Measurements from ENCODE around the gene SLC26A6.

The SLC26A6 gene

DNA sequence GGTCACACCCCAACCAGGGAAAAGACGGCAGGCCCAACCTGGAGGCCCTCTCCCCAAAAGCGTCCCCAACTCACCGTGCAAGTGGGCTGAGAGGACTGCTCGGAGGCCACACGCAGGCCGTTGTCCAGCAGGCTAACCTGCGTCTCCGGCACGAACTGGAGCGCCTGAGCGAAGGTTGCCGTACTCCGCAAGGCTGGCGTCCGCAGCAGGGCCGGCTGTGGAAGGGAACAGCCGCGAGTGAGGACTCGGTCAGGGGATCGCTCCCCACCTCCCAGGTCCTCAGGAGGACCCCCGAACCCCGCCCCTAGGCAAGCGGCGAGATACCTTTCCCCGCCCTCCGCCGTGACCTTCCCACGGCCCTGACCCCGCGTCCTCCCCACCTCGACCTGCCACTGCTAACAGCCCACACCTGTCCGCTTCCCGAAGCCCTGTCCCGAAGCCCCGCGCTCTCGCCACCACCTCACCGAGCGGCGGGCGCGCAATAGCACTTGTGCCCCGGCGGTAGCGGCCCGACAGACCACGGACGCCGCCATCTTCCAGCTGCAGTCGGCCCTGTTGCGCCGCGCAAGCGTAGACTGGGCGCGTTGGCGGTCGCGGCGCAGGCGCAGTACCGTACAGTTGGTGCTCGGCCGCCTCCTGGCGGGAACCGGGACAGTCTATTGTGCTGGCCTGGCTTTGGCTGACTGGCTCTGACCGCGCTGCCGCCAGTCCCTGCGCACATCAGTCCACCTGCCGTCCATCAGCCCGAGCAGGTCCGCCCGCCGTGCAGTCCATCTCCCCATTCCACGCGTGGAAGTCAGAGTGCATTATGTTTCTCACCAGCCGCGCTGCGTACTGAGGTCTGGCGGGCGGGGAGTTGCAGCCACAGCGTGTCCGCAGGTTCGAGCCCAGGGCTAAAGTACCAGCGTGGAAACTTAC, 25.9 kb downstream of the SLC26A6 start, which contains the start of gene UQCRC1:
TSS of gene UQCRC1 (minus strand) at position 559 of the 918 bp plus-strand sequence. CDS start at position 533, 26 bp downstream.
- peak; percentile 97 for DNase-seq (ENCODE audit: low spot score)
- TF ChIP-seq, protein P1, sequence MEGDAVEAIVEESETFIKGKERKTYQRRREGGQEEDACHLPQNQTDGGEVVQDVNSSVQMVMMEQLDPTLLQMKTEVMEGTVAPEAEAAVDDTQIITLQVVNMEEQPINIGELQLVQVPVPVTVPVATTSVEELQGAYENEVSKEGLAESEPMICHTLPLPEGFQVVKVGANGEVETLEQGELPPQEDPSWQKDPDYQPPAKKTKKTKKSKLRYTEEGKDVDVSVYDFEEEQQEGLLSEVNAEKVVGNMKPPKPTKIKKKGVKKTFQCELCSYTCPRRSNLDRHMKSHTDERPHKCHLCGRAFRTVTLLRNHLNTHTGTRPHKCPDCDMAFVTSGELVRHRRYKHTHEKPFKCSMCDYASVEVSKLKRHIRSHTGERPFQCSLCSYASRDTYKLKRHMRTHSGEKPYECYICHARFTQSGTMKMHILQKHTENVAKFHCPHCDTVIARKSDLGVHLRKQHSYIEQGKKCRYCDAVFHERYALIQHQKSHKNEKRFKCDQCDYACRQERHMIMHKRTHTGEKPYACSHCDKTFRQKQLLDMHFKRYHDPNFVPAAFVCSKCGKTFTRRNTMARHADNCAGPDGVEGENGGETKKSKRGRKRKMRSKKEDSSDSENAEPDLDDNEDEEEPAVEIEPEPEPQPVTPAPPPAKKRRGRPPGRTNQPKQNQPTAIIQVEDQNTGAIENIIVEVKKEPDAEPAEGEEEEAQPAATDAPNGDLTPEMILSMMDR (IDR thresholded peaks at IDR 0.05; ENCODE audit: extremely low read depth, missing control alignments) = peak; percentile 56

DNA sequence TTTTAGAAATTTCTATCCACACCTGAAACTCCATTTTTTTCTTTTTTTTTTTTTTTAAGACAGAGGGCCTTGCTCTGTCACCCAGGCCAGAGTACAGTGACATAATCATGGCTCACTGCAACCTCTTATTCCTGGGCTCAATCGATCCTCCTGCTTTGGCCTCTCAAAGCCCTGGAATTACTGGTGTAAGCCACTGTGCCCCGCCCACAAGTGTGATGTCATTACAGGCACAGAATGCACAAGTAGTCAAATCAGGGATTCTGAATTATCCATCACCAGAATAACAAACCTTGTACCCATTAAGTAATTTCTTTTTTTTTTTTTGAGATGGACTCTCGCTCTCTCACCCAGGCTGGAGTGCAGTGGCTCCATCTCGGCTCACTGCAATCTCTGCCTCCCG, 27.7 kb downstream of the SLC26A6 start:
- DNase-seq (ENCODE audit: low spot score) = no peak
- TF ChIP-seq, protein P1 (IDR thresholded peaks at IDR 0.05; ENCODE audit: extremely low read depth, missing control alignments) = no peak

DNA sequence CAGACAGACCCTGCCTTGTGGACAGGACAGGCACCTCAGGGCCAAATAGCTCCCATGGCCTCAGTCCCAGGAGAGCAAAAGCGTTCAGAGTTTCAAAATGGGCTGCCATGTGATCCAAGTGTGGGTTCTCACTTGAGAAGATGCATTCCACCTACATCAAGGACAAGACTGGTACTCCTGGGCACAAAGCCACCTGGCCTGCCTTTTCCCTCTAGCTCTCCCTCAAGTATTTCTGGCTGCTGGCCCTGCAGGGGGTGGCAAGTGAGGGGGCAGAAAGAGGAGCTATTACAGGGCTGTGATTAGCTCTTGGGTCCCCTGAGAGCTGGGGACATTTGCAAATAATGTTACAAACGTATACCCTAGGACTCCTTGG, 33.7 kb downstream of the SLC26A6 start:
- no peak for DNase-seq (ENCODE audit: low spot score)
- TF ChIP-seq, protein P1 (IDR thresholded peaks at IDR 0.05; ENCODE audit: extremely low read depth, missing control alignments) = no peak

DNA sequence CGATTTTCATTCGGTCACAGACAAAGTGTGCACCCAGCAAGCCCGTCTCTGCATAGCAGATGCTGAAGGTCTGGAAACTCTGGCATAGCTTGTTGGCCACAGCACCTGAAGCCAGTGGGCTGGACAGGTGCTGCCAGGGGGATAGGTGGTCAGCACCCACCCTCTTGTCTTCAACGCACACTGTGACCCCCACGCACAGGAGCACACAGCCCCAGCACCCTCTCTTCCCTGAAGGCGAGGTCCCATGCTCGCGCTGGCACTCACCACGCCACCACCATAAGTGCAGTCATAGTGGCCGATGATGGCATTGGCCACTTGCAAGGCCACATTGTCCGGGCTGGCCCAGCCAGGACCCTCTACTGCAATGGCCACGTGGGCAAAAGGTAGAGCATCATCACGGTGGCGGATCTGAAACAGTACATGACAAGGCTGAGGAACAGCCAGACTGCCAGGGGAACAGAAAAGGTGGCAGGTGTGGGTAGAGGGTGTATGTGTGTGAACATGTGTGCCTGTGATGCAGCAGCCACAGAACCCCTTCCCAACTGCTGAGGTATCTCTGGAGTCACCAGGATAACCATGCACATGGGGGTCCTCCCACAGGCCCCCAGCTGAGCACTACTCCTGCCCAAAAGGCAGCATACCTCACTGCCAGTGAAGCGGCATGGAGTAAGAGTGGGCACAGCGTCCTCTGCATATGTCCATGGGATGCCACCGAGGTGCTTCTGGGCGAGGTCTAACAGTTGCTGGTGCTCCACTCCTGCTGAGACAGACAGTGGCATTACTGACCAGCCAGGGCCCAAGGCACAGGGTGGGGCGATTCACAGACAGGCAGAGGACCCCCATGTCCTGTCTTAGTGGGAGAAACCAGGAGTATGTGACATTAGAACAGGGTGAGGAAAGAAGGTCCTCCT, 34.3 kb downstream of the SLC26A6 start:
- TF ChIP-seq, protein P1 (IDR thresholded peaks at IDR 0.05; ENCODE audit: extremely low read depth, missing control alignments) = no peak
- no peak for DNase-seq (ENCODE audit: low spot score)

DNA sequence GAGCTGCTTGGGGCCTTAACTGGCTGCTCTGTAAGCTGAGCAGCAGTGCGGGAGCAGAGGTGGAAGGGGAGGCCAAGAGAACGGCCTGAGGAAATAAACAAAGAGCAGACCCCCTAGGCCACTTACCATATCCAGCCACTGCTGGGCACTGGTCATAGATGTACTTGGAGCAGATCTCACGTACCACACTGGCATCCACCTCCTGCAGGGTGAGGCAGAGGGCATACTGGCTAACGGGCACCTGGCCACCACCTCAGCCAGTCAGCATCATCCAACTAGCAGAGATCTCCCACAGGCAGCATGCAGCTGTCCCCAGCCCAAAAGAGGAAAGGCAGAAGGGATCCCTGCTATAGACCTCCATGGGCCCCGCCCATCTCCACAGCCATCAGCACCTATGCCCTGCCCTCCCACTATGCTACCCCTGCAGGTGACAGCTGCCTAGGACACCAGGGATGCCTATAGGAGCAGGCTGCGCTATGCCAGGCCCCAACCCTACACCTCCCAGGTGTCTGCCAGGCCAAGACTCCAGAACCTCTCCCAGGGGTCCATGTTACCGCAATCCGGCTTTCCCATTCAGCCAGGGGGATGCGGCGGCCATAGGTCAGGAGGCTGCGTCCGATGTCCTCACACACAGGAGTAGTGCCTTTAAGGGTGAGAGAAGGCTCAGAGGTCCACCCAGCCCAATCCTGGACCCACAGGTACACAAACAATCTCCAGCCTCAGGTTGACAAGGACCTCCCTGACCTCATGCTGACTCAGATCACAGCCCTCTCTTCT, 35.6 kb downstream of the SLC26A6 start:
- TF ChIP-seq, protein P1 (IDR thresholded peaks at IDR 0.05; ENCODE audit: extremely low read depth, missing control alignments) = no peak

DNA sequence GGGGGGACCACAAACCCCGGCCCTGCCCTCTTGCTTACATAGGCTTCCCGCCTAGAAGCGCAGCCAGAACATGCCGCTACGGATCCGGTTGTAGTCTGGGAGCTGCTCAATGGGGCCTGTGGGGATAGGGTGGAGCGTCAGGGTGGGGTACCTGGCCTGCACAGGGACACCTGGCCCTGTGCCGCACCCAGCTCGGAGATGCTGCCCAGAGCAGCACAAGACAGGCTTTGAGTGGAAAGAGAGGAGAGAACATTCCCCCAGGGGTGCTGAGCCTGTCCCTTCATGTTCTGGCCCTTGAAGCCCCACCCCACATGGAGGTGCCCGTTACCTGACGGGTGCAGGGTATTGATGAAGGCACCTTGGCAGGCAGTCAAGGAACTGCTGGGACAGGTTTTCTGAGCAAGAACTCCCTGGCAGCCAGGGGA, 36.2 kb downstream of the SLC26A6 start:
- DNase-seq (ENCODE audit: low spot score) = no peak
- TF ChIP-seq, protein P1 (IDR thresholded peaks at IDR 0.05; ENCODE audit: extremely low read depth, missing control alignments) = no peak

More for the DNA sequence above, 35.6 kb downstream of the SLC26A6 start:
- DNase-seq (ENCODE audit: low spot score) = no peak

Measured in GM20000 (cell line).